PC-3 (cell line): ENCODE measurements around the gene JAM2. TPM values are rescaled to one million over a fixed set of nuclear protein-coding genes. Genes with fewer than 3 reads are reported as not detected.

ENCODE experiments used
- ATAC-seq: fragments of 200-7000 bp; cut with Tn5 transposase; 2 replicates; pipeline ENCODE4 v1.9.1; 2020; ENCODE audit warnings: mild to moderate bottlenecking, moderate library complexity
- BruUV-seq: library from RNA; stranded (reverse); fragments of 400-500 nt; replicated peaks from 2 replicates; lab custom pipeline; 2021; lab: Mats Ljungman, UMichigan
- CTCF ChIA-PET: fragments of 300-600 bp; sonication (Branson Sonifier 250); formaldehyde crosslinking; loops from one replicate; lab custom pipeline; 2022; ENCODE audit warnings: antibody characterized with exemption; lab: Charles Lee
- POLR2A ChIA-PET: fragments of 300-600 bp; sonication (Branson Sonifier 250); formaldehyde crosslinking; loops from one replicate; lab custom pipeline; 2022; ENCODE audit warnings: antibody characterized with exemption; ENCODE audit not compliant: unreplicated experiment; lab: Charles Lee
- DNase-seq: peaks from one replicate; pipeline ENCODE4 v3.0.0-alpha.2; 2015
- H2AFZ ChIP-seq: fragments of 300-600 bp; sonication (generic); 2 replicates; pipeline ENCODE4 v1.6.0; 2016; ENCODE audit warnings: antibody characterized with exemption, low read length
- H3F3A ChIP-seq: fragments of 300-600 bp; sonication (generic); one replicate; pipeline ENCODE4 v1.6.0; 2017; ENCODE audit warnings: antibody characterized with exemption, low read length, control low read depth, mild to moderate bottlenecking; ENCODE audit not compliant: unreplicated experiment
- H3K27ac ChIP-seq: fragments of 300-600 bp; sonication (generic); 2 replicates; pipeline ENCODE4 v1.5.1; 2016; ENCODE audit warnings: mild to moderate bottlenecking, low read length
- H3K27me3 ChIP-seq: fragments of 300-600 bp; sonication (generic); 2 replicates; pipeline ENCODE4 v1.6.1; 2016; ENCODE audit warnings: low read length, mixed read lengths
- H3K36me3 ChIP-seq: fragments of 300-600 bp; sonication (generic); 2 replicates; pipeline ENCODE4 v1.6.1; 2016; ENCODE audit warnings: low read depth, mixed run types, low read length, mixed read lengths
- H3K4me1 ChIP-seq: fragments of 300-600 bp; sonication (generic); 2 replicates; pipeline ENCODE4 v1.5.1; 2016; ENCODE audit warnings: low read length; ENCODE audit not compliant: insufficient read depth
- H3K4me2 ChIP-seq: fragments of 300-600 bp; sonication (generic); 2 replicates; pipeline ENCODE4 v1.6.0; 2016; ENCODE audit warnings: low read length
- H3K4me3 ChIP-seq: fragments of 300-600 bp; sonication (generic); 2 replicates; pipeline ENCODE4 v1.5.1; 2016; ENCODE audit warnings: mild to moderate bottlenecking, low read length, mixed read lengths
- H3K79me2 ChIP-seq: fragments of 300-600 bp; sonication (generic); 2 replicates; pipeline ENCODE4 v1.6.1; 2017; ENCODE audit warnings: low read length, mixed read lengths
- H3K9ac ChIP-seq: fragments of 300-600 bp; sonication (generic); 2 replicates; pipeline ENCODE4 v1.6.0; 2016; ENCODE audit warnings: mild to moderate bottlenecking, low read length
- H3K9me2 ChIP-seq: fragments of 300-600 bp; sonication (generic); replicated peaks from 2 replicates; pipeline ENCODE4 v1.6.1; 2016; ENCODE audit warnings: mixed run types, low read length, mixed read lengths
- H3K9me3 ChIP-seq: fragments of 300-600 bp; sonication (generic); 2 replicates; pipeline ENCODE4 v1.6.1; 2016; ENCODE audit warnings: low read length, mixed read lengths
- H4K20me1 ChIP-seq: fragments of 300-600 bp; sonication (generic); 2 replicates; pipeline ENCODE4 v1.6.1; 2016; ENCODE audit warnings: low read length, mixed read lengths
- EZH2 ChIP-seq: fragments of 300-600 bp; sonication (generic); IDR thresholded peaks from one replicate; pipeline ENCODE4 v1.6.1; 2017; ENCODE audit warnings: antibody characterized with exemption, mild to moderate bottlenecking, low read length; ENCODE audit not compliant: unreplicated experiment
- EZH2phosphoT487 ChIP-seq: fragments of 300-600 bp; sonication (generic); IDR thresholded peaks from 2 replicates; pipeline ENCODE4 v1.6.1; 2018; ENCODE audit warnings: mild to moderate bottlenecking, antibody characterized with exemption, low read length, borderline replicate concordance
- intact Hi-C: fragments of 100-400 bp; cut with micrococcal nuclease; formaldehyde crosslinking; loops from 2 replicates; pipeline ENCODE4 v1.9.0; 2023
- total RNA-seq: library from RNA; depleted of rRNA; stranded (reverse); fragments of >200 nt; gene quantifications from 2 replicates; pipeline ENCODE4 v1.2.3, GENCODE V29; 2014; rRNA removed
- TF ChIP-seq, protein P1 (sequence below): fragments of 300-600 bp; sonication (generic); conservative IDR thresholded peaks from 2 replicates; pipeline ENCODE4 v1.5.1; 2017; ENCODE audit warnings: antibody characterized with exemption, low read depth, mild to moderate bottlenecking, low read length

The JAM2 gene
- total RNA-seq, 1 experiment from 2014 or later, result not detected

- Histone ChIP-seq H3K4me2 (no peak overlapping the region), H4K20me1 (no peaks in the 10 kb centered on the region), H3K4me3 (no peak overlapping the region), H2AFZ (no peak overlapping the region), H3K27ac (no peak overlapping the region), H3K27me3 (no peaks in the 10 kb centered on the region), H3K9ac (no peak overlapping the region), H3K9me3 (no peaks in the 10 kb centered on the region), H3K79me2 (no peaks in the 10 kb centered on the region), H3K4me1 (no peaks in the 10 kb centered on the region), H3K9me2 (no peaks in the 10 kb centered on the region), H3F3A (no peaks in the 10 kb centered on the region), H3K36me3 (peaks cover 35% of the 10 kb centered on the region)
- no peak for TF ChIP-seq EZH2phosphoT487
- TF ChIP-seq EZH2, result no peak
- TF ChIP-seq, protein P1, sequence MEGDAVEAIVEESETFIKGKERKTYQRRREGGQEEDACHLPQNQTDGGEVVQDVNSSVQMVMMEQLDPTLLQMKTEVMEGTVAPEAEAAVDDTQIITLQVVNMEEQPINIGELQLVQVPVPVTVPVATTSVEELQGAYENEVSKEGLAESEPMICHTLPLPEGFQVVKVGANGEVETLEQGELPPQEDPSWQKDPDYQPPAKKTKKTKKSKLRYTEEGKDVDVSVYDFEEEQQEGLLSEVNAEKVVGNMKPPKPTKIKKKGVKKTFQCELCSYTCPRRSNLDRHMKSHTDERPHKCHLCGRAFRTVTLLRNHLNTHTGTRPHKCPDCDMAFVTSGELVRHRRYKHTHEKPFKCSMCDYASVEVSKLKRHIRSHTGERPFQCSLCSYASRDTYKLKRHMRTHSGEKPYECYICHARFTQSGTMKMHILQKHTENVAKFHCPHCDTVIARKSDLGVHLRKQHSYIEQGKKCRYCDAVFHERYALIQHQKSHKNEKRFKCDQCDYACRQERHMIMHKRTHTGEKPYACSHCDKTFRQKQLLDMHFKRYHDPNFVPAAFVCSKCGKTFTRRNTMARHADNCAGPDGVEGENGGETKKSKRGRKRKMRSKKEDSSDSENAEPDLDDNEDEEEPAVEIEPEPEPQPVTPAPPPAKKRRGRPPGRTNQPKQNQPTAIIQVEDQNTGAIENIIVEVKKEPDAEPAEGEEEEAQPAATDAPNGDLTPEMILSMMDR, result no peak
- DNase-seq, result no peak
- intact Hi-C loops, result no loop called here
- no peak for ATAC-seq
- POLR2A ChIA-PET, result no interaction called here
- CTCF ChIA-PET, result no interaction called here
- BruUV-seq, result no TSS peak
These were observed 125.0 kb downstream of the JAM2 start for GRCh38 chr21:25764065-25764464.

Other genes starting within 250 kb of the JAM2 start
- gene MRPL39, start 31.8 kb upstream of the JAM2 start, total RNA-seq, result 62.0 and 107 TPM in 2 replicates
- 170 and 184 TPM in 2 replicates for gene ATP5PF, start 95.6 kb downstream of the JAM2 start, total RNA-seq
- gene GABPA, start 95.7 kb downstream of the JAM2 start, total RNA-seq, result 19.0 and 19.9 TPM in 2 replicates